KOPT-K1 (cell line): ENCODE data around the gene CLDN4.
"Not testable (repeated sequence)": the region's sequence is repeated elsewhere in the genome, so short reads cannot be mapped to it uniquely, and the experiment has no call there.

Source experiments
- H3K27ac ChIP-seq: fragments of 200-600 bp; sonication (generic); 2 replicates; pipeline ENCODE4 v1.5.1; 2016; ENCODE audit warnings: antibody characterized with exemption, mild to moderate bottlenecking, low read depth, low read length; ENCODE audit not compliant: poor library complexity, severe bottlenecking
- H3K36me3 ChIP-seq: fragments of 200-600 bp; sonication (generic); 2 replicates; pipeline ENCODE4 v1.5.1; 2017; ENCODE audit warnings: antibody characterized with exemption, mild to moderate bottlenecking, low read length, moderate library complexity; ENCODE audit not compliant: insufficient read depth
- H3K9me3 ChIP-seq: fragments of 200-600 bp; sonication (generic); 2 replicates; pipeline ENCODE4 v1.5.1; 2017; ENCODE audit warnings: antibody characterized with exemption, low read length, mild to moderate bottlenecking; ENCODE audit not compliant: insufficient read depth, poor library complexity, severe bottlenecking

CLDN4 gene

GRCh38 chr7:73830681-73831583, at the start of gene CLDN4:
Gene CLDN4 (plus strand): TSS chr7:73830996. CDS start chr7:73831202, 206 bp downstream.
- no peaks in the 10 kb centered on the region for H3K9me3 ChIP-seq
- no peaks in the 10 kb centered on the region for H3K36me3 ChIP-seq
- H3K27ac ChIP-seq, result no peak within 1 kb of the TSS

- H3K36me3 ChIP-seq, result no peaks in the 10 kb centered on the region
- no peak overlapping the region for H3K27ac ChIP-seq
- peaks cover 41% of the 10 kb centered on the region for H3K9me3 ChIP-seq
These were observed 44.2 kb upstream of the CLDN4 start for GRCh38 chr7:73786588-73786987.

GRCh38 chr7:73787786-73788048, 43.1 kb upstream of the CLDN4 start:
- not testable (repeated sequence) for H3K27ac ChIP-seq, H3K36me3 ChIP-seq
- H3K9me3 ChIP-seq, result peaks cover 41% of the 10 kb centered on the region

- no peak overlapping the region for H3K27ac ChIP-seq
- peaks cover 41% of the 10 kb centered on the region for H3K9me3 ChIP-seq
- H3K36me3 ChIP-seq, result no peaks in the 10 kb centered on the region
These were observed 41.7 kb upstream of the CLDN4 start for GRCh38 chr7:73789051-73789450.

GRCh38 chr7:73791170-73791690, 39.6 kb upstream of the CLDN4 start:
- not testable (repeated sequence) for H3K27ac ChIP-seq, H3K36me3 ChIP-seq
- peaks cover 41% of the 10 kb centered on the region for H3K9me3 ChIP-seq

GRCh38 chr7:73795188-73795587, 35.6 kb upstream of the CLDN4 start:
- not testable (repeated sequence) for H3K27ac ChIP-seq, H3K36me3 ChIP-seq
- H3K9me3 ChIP-seq, result peaks cover 13% of the 10 kb centered on the region

- H3K36me3 ChIP-seq, H3K27ac ChIP-seq, H3K9me3 ChIP-seq: not testable (repeated sequence)
These were observed 34.1 kb upstream of the CLDN4 start for GRCh38 chr7:73796656-73797055.

GRCh38 chr7:73797176-73797575, 33.6 kb upstream of the CLDN4 start:
- not testable (repeated sequence) for H3K9me3 ChIP-seq, H3K36me3 ChIP-seq, H3K27ac ChIP-seq

- no peaks in the 10 kb centered on the region for H3K9me3 ChIP-seq
- H3K36me3 ChIP-seq, result no peaks in the 10 kb centered on the region
- H3K27ac ChIP-seq, result no peak overlapping the region
These were observed 31.3 kb upstream of the CLDN4 start for GRCh38 chr7:73799282-73800141.

- H3K9me3 ChIP-seq, result no peaks in the 10 kb centered on the region
- no peak overlapping the region for H3K27ac ChIP-seq
- no peaks in the 10 kb centered on the region for H3K36me3 ChIP-seq
These were observed 29.2 kb upstream of the CLDN4 start for GRCh38 chr7:73801577-73801976.

GRCh38 chr7:73802459-73802858, 28.3 kb upstream of the CLDN4 start:
- H3K27ac ChIP-seq, result no peak overlapping the region
- H3K9me3 ChIP-seq, result no peaks in the 10 kb centered on the region
- no peaks in the 10 kb centered on the region for H3K36me3 ChIP-seq

GRCh38 chr7:73809467-73809951, 21.3 kb upstream of the CLDN4 start:
- Histone ChIP-seq H3K27ac (no peak overlapping the region), H3K36me3 (no peaks in the 10 kb centered on the region), H3K9me3 (peaks cover 6% of the 10 kb centered on the region)

GRCh38 chr7:73810998-73811360, 19.8 kb upstream of the CLDN4 start:
- H3K27ac ChIP-seq, result no peak overlapping the region
- no peaks in the 10 kb centered on the region for H3K36me3 ChIP-seq
- H3K9me3 ChIP-seq, result peaks cover 6% of the 10 kb centered on the region

GRCh38 chr7:73811760-73812168, 19.0 kb upstream of the CLDN4 start:
- H3K27ac ChIP-seq, result no peak overlapping the region
- no peaks in the 10 kb centered on the region for H3K36me3 ChIP-seq
- peaks cover 6% of the 10 kb centered on the region for H3K9me3 ChIP-seq

GRCh38 chr7:73812996-73813395, 17.8 kb upstream of the CLDN4 start:
- Histone ChIP-seq H3K27ac (no peak overlapping the region), H3K9me3 (peaks cover 6% of the 10 kb centered on the region), H3K36me3 (no peaks in the 10 kb centered on the region)
